ENCODE data around the gene ERMN.

The ERMN gene

DNA sequence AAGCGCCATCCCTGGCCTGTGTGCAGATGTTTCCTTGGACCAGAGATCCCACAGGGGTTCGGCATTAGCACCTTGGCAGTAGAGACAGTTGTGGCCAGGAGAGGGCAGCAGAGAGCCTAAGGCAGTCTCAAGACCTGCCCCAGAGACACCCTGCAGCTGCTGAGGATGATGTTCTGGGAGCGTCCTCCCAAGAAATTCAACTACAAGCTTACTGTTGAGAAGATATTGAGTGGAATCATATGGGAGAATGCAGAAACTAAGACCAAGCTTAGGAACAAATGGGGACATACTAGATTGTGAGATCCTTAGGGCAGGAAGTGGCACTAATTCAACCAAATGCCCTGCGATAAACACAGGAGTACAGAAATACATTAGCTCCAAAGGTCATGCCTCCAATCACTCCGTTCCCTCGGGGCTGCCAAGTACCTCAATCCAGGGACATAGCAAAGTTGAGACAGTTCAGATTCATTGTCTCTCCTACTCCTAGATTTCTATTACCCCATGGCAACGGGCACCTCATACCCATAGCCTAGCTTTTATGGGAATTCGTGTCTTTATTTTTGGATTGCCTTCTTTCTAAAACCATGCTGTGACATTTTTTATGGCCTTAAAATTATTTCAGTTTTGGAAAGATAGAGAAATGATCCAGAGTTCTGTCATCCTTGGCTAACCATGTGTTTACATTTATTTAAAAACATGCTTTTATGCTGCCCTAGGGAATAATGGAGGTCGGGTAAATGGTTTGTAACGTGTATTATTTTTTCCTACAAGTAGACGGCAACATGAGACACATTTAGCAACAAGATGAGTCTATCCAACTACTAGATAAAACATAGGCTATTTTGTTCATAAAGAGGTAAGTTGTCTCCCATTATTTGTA, 2.2 kb upstream of the ERMN start:
- DNase-seq, result peak; percentile 19

DNA sequence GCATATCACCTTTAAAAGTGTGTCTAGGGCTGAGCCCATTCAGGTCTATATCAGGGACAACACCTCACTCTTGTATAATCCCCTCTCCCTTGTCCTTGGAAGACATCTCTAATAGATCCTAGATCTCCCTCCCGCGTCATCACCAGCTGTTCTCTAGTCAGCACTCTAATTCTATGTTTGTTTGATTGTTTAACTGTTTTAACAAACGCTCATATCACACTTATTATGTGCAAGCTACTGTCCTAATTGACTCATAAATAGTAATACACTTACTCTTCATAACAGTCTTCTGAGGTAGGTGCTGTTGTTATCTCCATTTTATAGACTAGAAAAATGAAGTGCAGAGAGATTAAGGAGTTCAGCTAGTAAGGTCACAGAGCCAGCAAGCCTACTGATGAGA, 1.6 kb upstream of the ERMN start:
- DNase-seq, result no peak

DNA sequence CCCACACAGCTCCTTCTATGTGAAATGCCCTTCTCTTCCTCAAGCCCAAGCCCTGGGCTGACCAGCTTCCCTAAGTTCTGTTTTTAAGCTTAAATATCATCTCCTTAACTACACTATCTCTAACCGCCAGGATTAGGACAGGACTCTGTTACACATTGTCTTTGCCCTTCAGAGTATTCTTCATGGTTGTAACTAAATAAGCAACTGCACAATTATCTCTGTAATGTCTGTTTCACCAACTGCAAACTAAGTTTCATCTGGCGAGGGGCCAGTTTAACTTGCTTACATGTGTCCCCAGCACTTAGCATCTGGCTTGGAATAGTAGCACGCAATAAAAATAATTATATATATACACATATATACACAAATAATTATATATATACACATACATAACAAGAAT, 1.1 kb upstream of the ERMN start:
- no peak for DNase-seq

- DNase-seq, result no peak
These were observed 1.2 kb downstream of the ERMN start for GRCh38 chr2:157324331-157324843.

- no peak for DNase-seq
These were observed 3.2 kb downstream of the ERMN start for GRCh38 chr2:157322432-157322831.

- DNase-seq, result no peak
These were observed 4.2 kb downstream of the ERMN start for GRCh38 chr2:157321466-157321865.

- DNase-seq, result no peak
These were observed 5.2 kb downstream of the ERMN start for GRCh38 chr2:157320409-157320808.

GRCh38 chr2:157319795-157320194, 5.8 kb downstream of the ERMN start:
- no peak for DNase-seq

- DNase-seq, result no peak
These were observed 6.7 kb downstream of the ERMN start for GRCh38 chr2:157318884-157319283.

GRCh38 chr2:157315901-157316300, 9.7 kb downstream of the ERMN start:
- no peak for DNase-seq

DNA sequence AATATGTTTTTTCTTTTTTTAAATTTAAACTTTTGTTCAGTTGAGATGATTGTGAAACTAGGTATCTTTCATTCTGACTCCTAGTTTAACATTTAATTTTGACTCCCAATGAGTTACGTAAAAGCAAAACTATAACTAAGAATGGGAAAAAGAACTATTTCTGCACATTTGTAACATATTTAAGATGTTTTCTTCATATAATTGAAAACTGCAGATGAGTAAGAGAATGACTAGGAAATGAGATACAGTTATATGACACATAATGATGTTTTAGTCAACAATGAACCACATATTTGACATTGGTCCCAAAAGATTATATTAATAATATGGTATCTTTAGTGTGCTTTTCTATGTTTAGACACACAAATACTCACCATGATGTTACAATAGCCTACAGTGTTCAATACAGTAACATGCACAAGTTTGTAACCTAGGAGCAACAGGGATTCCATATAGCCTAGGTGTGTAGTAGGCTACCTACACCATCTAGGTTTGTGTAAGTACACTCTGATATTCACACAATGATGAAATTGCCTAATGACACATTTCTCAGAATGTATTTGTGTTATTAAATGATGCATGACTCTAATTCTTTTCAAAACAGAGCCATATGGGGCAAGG, 12.6 kb downstream of the ERMN start:
- no peak for DNase-seq

DNA sequence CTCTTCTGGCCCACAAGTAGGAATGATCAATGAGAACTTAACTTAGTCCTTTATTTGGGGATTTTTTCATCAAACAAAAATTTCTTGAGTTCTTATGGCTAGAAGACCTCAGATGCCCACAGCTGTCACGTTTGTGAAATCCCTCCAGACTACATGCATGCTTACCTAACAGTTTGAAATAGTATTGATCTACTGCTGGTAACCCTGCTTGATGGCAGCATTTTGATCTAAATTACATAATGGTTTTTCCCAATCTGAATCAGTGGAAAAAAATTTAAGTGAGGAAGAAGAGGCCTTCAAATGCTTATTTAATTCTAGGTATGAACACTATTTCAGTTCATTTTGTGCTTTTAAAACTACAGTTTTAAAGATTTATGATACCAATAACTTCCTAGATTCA, 13.9 kb downstream of the ERMN start:
- no peak for DNase-seq

DNA sequence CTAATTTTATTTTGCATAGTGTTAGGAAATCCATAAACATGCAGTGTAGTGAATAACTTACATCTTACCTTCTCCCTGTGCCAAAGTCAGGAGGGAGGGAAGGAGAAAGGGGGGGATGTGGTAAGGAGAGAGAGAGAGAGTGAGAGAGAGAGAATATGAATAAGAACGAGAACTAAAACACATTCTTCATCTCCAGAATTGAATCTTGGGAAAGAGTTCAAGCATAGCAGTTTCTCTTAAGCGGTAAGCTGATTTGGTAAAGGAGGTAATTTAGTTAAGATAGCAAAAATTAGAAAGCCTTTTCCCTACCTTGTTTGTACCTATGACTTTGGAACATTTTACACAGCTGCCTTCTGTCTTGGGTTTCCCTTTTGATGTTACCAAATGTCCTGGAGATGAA, 15.7 kb downstream of the ERMN start:
- DNase-seq, result no peak

DNA sequence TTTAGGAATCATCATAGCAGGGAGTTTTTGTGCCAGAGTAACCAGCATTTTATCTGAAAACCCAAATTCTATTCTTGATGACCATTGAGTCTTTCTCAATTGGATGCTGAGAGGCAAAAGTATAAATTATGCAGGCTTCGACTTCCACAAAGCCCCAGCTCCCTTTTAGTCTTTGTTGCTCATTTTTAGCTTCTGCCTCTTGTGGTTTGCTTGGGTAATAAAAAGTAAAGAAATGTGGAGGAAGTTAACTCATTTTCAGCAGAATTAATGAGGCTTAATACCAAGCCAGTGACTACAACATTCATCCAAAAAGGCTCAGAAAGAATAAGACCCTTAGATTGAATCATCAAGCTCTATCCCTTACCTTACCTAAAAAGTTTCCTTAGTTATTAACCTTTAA, 18.6 kb downstream of the ERMN start:
- DNase-seq, result no peak

DNA sequence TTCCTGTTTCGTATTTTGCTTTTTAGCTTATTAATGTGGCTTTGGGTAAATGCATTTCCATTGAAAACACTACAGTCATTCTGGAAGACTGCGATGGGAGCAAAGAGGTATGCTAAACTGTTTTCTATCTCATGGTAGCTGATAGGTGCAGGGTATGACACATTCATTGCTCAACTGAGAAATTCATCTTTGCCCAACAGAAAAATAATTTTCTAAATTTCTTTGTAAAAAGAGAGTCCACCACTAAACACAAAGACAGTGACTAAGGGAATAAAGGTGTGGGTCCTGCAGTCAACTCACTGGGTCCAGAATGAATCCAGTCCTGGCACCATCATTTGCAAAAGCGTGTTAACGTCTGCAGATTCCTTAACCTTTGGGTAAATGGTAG, 19.9 kb downstream of the ERMN start:
- DNase-seq, result no peak

- DNase-seq, result no peak
These were observed 20.6 kb downstream of the ERMN start for GRCh38 chr2:157304811-157305722.

GRCh38 chr2:157303612-157304011, 22.0 kb downstream of the ERMN start:
- DNase-seq, result no peak

DNA sequence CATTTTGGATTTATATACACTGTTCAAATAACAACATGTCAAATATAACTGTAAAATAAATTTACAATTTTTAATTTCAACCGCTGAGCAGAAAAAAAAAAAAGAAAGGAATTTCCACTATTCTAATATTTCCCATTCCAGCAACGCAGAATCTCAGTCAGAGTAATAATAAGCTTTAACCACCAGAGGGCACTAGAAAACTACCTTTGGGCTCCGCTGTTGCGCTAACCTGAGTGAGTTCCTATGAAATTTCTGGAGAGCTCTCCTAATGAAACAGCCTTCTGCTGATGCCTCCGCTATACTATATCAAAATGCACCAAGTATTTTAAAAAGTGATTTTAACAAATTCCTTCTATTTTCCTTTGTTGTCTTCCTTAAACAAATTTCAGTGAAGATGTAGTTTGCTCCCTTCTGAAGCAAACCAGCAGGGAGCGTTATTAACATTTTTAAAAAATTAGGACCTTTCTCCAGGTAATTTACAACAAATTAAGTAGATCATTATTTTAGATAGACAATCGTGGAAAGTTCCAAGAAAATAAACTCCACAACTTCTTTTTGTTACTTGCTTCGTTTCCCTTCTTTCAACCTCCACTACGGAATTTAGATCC, 23.0 kb downstream of the ERMN start:
- DNase-seq, result no peak

GRCh38 chr2:157301307-157301706, 24.3 kb downstream of the ERMN start:
- DNase-seq, result no peak

DNA sequence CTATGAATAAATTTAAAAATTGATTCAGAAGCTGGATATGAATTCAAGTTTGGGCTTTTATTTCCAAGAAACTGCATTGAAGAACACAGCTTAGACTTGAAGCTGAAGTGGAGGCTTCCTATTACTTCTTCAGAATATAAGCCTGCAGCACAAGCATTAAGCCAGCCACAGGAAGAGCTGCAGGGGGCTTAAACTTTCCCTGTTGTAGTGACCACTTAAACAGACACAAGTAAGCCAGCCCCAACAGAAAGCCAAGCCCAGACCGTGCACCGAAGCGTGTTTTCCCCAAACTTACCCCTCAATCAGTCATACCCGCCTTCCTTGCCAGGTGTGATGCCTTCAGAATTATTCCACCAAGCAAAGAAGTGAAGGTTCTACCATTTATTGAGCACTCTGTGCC, 28.7 kb downstream of the ERMN start:
- no peak for DNase-seq

DNA sequence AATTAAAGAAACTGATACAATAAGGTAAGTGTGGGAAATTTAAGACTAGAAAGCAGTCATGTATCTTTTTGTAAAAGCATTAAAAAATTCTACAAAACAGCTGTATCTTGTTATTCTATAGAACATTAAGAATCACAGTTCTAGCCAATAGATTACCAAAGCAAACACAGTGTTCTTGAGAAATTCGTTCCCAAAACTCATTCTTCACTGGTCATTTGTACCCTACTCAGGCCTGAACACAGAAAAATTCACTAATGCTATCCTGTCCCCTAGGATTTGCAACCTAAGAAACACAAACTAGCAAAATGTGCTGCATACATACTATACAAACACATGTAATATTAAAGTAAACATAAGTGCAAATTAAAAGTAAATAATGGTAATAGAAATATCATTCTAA, 29.1 kb downstream of the ERMN start:
- no peak for DNase-seq

- DNase-seq, result no peak
These were observed 32.8 kb downstream of the ERMN start for GRCh38 chr2:157292853-157293252.

DNA sequence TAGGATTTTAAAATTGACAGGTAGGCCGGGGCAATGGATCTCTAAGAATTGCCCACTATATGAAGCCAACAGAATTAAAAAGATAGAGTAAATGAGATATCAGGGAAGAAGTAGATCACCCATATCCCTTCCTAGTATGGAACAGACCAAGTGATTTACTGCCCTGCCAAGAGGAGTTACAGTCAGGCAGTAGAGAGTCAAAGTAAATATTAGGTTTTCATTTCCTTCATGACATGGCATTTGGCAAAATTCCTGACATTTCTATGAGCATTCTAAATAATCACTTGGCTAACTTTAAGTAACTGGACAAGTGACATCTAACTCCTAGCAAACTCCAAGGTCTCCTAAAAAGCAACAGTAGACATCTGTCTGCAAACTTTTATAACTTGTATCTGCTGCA, 34.6 kb downstream of the ERMN start:
- no peak for DNase-seq

Data from NCI-H2081 treated with DMSO at 0.1 percent for 48 hours (cell line).